GM06990 (cell line): ENCODE results near the gene ZNF677.
"Not testable (repeated sequence)": the region's sequence is repeated elsewhere in the genome, so short reads cannot be mapped to it uniquely, and the experiment has no call there.

Source experiments
- DNase-seq: peaks from one replicate; pipeline ENCODE4 v3.0.0-alpha.2; 2011; ENCODE audit not compliant: insufficient read length; ENCODE audit errors: extremely low read depth
- H3K27me3 ChIP-seq: replicated peaks from 2 replicates; pipeline ENCODE4 v1.6.0; 2011; ENCODE audit warnings: low read length; ENCODE audit not compliant: control insufficient read depth, insufficient read depth
- H3K36me3 ChIP-seq: 2 replicates; pipeline ENCODE4 v1.5.1; 2011; ENCODE audit warnings: low read length; ENCODE audit not compliant: control insufficient read depth, insufficient read depth
- H3K4me3 ChIP-seq: replicated peaks from 2 replicates; pipeline ENCODE4 v1.5.1; 2011; ENCODE audit warnings: low read depth, mild to moderate bottlenecking, control low read depth, low read length
- TF ChIP-seq, protein P1 (sequence below): IDR thresholded peaks from 2 replicates; pipeline ENCODE4 v1.5.1; 2011; ENCODE audit warnings: low read length, control low read depth, mild to moderate bottlenecking, inconsistent platforms; ENCODE audit not compliant: insufficient read depth, poor library complexity, severe bottlenecking

Gene ZNF677

DNA sequence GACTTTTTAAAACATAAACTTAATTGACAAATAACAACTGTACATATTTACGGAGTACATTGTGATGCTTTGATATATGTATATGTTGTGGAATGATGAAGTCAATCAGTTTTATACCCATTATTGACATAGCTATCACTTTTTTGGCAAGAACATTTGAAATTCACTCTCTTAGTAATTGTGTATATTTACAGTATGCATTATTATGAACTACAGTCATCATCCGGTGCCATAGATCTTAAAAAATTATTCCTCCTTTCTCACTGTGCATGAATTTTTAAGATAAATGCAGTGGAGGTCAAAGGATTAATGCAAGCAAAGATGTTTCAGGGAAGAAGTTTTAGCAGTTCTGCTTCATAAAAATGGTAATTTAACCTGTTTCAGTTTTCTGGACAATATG is 20.8 kb upstream of the ZNF677 start:
- no peak overlapping the region for H3K4me3 ChIP-seq
- TF ChIP-seq, protein P1, sequence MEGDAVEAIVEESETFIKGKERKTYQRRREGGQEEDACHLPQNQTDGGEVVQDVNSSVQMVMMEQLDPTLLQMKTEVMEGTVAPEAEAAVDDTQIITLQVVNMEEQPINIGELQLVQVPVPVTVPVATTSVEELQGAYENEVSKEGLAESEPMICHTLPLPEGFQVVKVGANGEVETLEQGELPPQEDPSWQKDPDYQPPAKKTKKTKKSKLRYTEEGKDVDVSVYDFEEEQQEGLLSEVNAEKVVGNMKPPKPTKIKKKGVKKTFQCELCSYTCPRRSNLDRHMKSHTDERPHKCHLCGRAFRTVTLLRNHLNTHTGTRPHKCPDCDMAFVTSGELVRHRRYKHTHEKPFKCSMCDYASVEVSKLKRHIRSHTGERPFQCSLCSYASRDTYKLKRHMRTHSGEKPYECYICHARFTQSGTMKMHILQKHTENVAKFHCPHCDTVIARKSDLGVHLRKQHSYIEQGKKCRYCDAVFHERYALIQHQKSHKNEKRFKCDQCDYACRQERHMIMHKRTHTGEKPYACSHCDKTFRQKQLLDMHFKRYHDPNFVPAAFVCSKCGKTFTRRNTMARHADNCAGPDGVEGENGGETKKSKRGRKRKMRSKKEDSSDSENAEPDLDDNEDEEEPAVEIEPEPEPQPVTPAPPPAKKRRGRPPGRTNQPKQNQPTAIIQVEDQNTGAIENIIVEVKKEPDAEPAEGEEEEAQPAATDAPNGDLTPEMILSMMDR = no peak
- no peak for DNase-seq
- H3K27me3 ChIP-seq = no peaks in the 10 kb centered on the region
- no peaks in the 10 kb centered on the region for H3K36me3 ChIP-seq

DNA sequence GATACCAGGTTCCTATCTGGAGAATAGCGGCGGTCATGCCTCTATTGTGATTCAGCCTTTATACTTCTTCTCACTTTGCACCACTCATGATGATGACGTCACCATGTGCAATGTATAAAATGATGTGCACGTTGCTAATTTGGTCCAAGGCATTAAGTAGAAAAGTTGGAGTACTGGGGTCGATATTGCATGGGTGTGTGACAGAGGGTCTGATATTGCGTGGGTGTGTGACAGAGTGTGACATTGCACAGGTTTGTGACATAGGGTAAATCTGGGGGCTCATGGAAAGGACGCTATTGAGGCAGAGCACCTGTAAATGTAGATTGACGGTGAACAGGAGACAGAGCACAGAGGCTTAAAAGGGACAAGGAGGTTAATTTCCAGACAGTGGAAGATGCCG is 17.4 kb upstream of the ZNF677 start:
- no peak for DNase-seq
- TF ChIP-seq, protein P1 = no peak
- Histone ChIP-seq H3K4me3 (no peak overlapping the region), H3K27me3 (no peaks in the 10 kb centered on the region), H3K36me3 (no peaks in the 10 kb centered on the region)

DNA sequence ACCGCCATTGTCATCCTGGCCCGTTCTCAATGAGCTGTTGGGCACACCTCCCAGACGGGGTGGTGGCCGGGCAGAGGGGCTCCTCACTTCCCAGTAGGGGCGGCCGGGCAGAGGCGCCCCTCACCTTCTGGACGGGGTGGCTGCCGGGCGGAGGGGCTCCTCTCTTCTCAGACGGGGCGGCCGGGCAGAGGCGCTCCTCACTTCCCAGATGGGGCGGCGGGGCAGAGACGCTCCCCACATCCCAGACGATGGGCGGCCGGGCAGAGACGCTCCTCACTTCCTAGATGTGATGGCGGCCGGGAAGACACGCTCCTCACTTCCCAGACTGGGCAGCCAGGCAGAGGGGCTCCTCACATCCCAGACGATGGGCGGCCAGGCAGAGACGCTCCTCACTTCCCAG is 15.2 kb upstream of the ZNF677 start:
- not testable (repeated sequence) for H3K27me3 ChIP-seq, H3K4me3 ChIP-seq, H3K36me3 ChIP-seq, DNase-seq

DNA sequence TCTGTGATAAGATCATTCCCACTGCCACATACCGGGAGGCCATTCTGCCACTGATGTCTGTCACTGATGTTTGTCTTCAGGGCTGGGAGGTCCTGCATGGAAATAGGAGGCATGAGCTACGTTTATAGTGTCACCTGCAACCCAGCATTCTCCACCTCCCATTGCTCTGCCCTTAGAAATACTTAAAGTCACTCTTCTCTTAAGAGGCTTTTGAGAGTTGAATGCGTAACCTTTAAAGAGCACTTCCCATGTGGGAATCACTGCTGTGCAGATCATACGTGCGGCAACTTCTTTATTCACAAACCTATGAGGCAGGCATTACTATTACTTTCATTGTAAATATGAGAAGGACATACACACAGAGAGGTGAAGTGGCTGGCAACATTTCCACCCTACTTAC is 12.9 kb upstream of the ZNF677 start, which contains the start of gene VN1R4:
Gene VN1R4 (minus strand): TSS at position 101 of the 400 bp plus-strand sequence. CDS start 58 bp downstream, at position 43.
- not testable (repeated sequence) for H3K36me3 ChIP-seq

DNA sequence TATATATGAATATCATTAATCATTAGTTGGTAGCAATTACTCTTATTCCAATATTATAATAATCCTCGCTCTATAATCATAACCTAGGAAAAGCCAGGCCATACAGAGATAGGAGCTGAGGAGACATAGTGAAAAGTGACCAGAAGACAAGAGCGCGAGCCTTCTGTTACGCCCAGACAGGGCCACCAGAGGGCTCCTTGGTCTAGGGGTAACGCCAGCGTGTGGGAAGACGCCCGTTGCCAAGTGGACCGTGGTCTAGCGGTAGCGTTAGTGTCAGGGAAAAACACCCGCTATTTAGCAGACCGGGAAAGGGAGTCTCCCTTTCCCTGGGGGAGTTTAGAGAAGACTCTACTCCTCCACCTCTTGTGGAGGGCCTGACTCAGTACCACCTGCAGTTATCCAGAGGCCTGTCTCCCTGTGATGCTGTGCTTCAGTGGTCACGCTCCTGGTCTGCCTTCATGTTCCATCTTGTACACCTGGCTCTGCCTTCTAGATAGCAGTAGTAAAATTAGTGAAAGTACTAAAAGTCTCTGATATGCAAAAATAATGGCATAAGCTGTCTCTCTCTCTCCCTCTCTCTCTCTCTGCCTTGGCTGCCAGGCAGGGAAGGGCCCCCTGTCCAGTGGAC is 3.2 kb upstream of the ZNF677 start, which contains the start of gene VN1R2:
Gene VN1R2 (plus strand): TSS at position 578 of the 628 bp plus-strand sequence. CDS start 84 bp downstream, outside the sequence.
- not testable (repeated sequence) for DNase-seq, H3K4me3 ChIP-seq, H3K36me3 ChIP-seq, H3K27me3 ChIP-seq

More for the DNA sequence above, 12.9 kb upstream of the ZNF677 start, which contains the start of gene VN1R4:
- H3K4me3 ChIP-seq, DNase-seq, H3K27me3 ChIP-seq: not testable (repeated sequence)

DNA sequence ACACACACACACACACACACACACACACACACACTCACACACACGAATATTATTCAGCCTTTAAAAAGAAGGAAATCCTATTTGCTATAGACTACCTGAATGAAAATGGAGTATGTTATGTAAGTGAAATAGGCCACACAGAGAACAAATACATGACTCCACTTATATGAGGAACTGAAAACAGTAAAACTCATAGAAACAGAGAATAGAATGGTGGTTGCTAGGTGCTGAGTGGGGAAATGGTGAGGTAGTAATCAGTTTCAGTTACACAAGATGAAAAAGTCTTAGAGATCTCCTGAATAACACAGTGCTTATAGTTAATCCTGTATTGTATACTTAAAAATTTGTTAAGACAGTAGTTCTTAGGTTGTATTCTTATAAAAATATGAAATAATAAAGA is 8.2 kb downstream of the ZNF677 start:
- Histone ChIP-seq H3K36me3 (no peaks in the 10 kb centered on the region), H3K27me3 (no peaks in the 10 kb centered on the region), H3K4me3 (no peak overlapping the region)
- TF ChIP-seq, protein P1 = no peak
- DNase-seq = peak; percentile 15

DNA sequence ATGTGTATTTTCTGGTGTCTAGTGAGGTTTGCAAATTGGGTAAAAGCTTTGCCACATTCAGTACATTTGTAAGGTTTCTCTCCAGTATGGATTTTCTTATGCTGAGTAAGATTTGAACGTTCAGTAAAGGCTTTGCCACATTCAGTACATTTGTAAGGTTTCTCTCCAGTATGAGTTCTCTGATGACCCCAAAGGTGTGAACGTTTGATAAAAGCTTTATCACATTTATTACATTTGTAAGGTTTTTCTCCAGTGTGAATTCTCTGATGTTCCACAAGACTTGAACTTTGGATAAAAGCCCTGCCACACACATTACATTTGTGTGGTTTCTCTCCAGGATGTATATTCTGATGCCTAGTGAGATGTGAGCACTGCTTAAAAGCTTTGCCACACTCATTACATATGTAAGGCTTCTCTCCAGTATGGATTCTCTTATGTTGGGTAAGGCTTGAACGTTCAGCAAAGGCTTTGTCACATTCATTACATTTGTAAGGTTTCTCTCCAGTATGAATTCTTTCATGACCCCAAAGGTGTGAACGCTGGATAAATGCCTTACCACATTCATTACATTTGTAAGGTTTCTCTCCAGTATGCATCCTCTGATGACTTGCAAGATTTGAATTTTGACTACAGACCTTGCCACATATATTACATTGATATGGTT is 17.4 kb downstream of the ZNF677 start:
- no peak for DNase-seq
- H3K27me3 ChIP-seq = no peaks in the 10 kb centered on the region
- no peaks in the 10 kb centered on the region for H3K36me3 ChIP-seq
- no peak overlapping the region for H3K4me3 ChIP-seq
- TF ChIP-seq, protein P1 = no peak
